ENCODE data around the gene ANKLE1.
"Not testable (repeated sequence)": the region's sequence is repeated elsewhere in the genome, so short reads cannot be mapped to it uniquely, and the experiment has no call there.

ANKLE1 gene

DNA sequence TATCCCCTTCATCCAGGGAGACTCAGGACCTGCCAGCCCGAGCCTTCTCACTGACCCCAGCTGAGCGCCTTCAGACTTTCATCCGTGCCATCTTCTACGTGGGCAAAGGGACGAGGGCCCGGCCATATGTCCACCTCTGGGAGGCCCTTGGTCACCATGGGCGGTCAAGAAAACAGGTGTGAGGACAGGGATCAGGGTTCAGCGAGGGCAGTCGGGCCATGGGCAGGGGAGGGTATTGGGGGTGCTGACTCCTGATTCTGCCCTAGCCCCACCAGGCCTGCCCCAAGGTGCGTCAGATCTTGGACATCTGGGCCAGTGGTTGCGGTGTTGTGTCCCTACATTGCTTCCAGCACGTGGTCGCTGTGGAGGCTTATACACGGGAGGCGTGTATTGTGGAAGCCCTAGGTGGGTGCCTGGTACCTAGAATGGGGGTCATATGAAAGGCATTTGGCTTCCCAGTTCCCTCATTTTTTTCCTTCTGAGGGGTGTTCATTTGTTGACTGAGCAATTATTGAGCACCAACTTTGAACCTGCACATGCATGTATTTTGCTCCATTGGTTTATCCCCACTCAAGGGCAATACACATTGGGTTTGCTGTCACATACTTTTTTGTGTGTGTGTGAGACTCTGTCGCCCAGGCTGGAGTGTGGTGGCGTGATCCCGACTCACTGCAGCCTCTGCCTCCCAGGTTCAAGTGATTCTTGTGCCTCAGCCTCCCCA is 3.9 kb downstream of the ANKLE1 start:
- no peak for DNase-seq

DNA sequence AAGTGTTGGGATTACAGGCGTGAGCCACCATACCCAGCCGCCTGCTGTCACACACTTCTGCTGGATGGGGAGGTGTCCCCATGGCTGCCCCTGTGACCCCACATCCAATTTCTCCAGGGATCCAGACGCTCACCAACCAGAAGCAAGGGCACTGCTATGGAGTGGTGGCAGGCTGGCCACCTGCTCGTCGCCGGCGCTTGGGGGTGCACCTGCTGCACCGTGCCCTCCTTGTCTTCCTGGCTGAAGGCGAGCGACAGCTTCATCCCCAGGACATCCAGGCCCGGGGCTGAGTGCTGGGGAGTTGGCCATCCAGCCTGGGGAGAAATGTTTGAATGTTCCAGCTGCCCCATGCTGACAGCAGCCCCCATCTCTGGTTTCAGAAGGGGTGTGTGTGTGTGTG is 4.6 kb downstream of the ANKLE1 start:
- no peak for DNase-seq

DNA sequence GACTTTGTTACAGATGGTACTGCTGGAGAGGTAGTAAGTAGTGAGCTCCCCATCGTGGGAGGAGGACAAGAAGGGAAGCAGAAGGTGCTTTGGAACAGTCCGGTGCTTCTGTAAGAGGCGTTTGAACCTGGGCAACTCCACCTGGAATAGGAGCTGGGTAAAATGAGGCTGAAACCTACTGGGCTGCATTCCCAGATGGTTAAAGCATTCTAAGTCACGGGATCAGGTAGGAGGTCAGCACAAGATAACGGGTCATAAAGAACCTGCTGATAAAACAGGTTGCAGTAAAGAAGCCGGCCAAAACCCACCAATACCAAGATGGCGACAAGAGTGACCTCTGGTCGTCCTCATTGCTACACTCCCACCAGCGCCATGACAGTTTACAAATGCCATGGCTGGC is 5.1 kb downstream of the ANKLE1 start:
- no peak for DNase-seq

DNA sequence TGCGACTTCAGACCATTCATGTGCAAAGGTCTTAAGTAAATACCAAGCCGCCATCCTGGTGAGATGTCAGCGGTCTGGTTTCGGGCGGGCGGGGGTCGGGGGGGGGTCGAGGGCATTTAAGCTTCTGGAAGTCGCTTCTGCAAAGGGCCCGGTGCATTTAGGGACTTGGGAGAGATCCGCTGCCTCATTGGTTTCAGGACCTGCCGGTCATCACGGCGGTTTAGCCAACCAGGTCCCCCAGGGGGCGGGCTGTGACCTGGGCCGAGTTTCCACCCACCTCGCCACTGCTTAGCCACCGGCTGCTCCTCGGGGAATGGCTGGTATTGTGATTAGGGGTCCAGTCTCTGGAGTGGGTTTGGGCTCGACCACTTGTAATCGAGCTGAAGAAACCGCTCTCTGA is 7.8 kb downstream of the ANKLE1 start:
- no peak for DNase-seq

DNA sequence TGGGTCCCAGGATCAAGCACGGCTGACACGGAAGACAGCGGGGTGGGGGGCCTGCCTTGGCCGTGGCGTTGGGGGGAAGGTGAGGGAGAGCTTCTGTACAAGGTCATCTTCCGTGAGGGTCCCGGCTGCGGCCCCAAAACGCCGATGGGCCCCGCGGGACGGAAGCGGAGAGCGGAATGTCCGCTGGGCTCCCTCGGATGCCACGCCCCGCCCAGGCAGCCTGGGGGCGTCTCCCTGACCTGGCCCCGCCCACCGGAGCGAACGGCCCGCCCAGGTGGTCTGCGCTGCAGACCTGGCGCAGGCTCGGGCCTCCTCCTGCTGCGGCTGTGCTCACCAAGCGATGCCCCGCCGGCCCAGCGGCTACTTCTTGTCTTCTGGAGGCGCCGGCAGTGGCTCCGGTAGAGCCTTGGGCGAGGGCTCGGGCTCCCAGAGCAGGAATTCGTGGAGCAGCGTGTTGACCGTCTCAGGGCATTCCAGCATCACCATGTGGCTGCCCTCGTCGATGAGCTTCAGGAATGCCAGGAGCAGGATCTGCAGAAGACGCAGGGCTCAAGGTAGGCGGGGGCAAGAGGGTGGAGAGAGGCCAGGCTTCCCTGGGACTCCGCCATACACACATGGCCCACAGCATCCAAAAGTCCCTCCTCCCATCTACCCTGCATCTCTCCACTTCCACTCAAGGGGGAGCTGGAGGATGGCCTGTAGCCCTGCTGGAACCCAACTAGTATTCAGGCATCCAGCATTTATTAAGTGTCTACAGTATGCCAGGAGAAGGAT is 10.8 kb downstream of the ANKLE1 start:
- DNase-seq = no peak

DNA sequence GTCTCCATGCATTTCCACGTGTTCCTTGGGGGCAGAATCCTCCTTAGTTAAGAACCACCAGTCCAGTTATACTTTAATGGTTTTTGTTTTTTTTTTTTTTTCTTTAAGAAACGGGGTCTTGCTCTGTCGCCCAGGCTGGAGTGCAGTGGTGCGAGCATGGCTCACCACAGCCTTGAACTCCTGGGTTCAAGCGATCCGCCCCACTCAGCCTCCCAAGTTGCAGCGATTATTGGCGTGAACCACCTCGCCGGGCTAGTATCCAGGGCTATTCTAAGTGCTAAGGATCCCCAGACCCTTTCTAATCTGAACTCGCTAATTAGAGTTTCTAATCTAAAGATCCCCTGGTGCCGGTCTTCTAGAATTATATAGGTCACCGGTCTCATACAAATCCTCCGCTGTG is 11.9 kb downstream of the ANKLE1 start:
- no peak for DNase-seq

DNA sequence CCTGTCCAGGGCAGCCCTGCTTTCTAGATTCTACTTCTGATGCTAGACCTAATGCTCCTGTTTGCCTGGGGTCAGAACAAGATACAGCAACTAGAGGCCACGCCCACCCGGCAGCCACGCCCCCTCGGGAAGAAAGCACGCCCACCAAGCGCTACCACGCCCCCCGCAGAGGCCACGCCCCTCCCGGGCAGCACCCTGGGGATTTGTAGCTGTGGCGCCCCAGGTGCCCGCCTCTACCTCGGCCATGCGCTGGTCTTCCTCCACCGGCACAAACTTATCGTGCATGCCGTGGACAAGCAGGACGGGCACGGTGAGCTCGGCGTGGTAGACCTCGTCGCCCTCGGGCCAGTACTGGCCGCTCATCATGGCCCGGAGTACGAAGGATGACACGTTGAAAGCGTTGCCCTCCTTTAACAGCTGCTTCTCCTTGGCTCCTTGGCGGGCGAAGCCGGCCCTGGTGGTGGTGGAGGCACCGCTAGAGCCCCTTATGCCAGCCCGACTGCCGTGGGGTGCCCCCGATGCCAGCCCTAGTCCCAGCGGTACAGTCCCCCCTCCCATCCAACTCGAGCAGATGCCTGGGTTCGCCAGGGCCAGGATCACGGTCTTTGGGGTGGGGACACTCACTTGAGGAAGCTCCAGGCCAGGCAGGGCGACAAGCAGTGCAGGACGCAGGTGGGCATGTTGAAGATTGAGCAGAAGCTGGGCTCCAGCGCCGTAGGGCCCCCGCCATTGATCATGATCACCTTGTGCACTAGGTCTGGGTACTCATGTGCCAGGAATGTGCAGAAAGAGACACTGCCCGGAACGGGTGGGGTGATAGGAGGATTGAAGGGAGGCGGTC is 12.6 kb downstream of the ANKLE1 start:
- DNase-seq = no peak

DNA sequence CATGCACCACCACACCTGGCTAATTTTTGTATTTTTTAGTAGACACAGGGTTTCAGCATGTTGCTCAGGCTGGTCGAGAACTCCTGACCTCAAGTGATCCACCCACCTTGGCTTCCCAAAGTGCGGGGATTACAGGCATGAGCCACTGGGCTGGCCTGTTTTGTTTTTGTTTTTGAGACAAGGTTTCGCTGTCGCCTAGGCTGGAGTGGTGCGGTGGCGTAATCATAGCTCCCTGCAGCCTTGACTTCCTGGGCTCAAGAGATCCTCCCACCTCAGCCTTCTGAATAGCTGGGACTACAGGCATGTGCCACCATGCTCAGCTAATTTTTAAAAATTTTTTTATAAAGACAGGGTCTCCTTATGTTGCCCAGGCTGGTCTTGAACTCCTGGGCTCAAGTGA is 13.8 kb downstream of the ANKLE1 start:
- DNase-seq = not testable (repeated sequence)

DNA sequence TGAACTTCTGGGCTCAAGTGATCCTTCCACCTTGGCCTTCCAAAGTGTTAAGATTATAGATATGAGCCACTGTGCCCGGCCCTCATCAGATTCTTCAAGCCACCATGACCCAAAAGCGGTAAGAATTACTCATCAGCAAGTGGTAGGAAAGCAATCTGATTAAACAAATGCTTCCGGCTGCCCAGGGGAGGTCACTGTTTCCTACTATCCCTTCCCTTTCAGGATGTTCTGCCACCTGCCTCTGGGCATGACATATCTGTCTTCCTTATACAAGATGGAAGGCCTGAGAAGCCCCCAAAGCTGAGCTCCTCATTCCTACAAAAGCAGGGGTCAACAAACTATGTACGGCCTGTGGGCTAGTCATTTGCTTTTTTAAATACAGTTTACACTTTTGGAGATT is 14.6 kb downstream of the ANKLE1 start:
- no peak for DNase-seq

DNA sequence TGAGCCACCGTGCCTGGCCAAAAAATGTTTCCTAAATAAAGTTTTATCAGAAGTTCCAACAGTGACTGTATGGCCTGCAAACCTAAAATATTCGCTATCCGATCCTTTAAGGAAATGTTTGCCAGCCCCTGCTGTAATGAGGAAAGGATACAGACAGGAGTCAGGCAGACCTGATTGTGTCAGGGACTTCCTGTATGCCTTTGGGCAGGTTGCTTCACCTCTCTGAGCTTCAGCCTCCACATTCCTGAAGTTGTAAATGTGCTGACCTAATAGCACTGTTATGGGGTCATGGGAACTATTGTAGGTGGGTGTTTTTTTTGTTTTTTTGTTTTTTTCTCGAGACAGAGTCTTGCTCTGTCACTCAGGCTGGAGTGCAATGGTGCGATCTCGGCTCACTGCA is 15.3 kb downstream of the ANKLE1 start:
- no peak for DNase-seq

DNA sequence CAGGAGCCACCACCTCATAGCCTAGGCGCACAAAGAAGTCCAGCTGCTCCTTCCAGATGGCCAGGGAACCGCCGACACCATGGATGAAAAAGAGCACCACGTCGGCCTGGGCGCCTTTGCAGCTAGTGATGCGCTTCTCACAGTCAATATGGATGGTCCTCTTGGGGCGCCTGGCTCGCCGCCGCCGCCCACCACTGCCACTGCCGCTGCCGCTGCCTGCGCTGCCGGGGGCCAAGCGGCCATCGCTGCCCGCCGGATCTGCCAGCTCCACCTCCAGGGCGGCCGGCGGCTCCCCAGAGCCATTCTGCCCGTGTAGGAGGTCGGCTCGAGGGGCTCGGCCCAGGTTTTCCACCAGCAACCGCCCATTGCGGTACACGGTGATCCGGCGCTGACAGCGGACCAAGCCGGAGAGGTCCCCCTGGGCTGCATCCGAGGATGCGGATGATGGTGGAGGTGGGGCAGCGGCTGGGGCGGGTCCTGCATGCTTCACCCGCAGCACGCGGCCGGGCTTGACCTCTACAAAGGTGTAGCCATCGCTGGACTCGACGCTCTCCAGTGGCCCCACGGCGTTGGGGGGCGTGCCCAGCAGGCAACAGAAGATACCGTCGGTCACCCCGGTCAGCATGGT is 19.4 kb downstream of the ANKLE1 start:
- DNase-seq = no peak

DNA sequence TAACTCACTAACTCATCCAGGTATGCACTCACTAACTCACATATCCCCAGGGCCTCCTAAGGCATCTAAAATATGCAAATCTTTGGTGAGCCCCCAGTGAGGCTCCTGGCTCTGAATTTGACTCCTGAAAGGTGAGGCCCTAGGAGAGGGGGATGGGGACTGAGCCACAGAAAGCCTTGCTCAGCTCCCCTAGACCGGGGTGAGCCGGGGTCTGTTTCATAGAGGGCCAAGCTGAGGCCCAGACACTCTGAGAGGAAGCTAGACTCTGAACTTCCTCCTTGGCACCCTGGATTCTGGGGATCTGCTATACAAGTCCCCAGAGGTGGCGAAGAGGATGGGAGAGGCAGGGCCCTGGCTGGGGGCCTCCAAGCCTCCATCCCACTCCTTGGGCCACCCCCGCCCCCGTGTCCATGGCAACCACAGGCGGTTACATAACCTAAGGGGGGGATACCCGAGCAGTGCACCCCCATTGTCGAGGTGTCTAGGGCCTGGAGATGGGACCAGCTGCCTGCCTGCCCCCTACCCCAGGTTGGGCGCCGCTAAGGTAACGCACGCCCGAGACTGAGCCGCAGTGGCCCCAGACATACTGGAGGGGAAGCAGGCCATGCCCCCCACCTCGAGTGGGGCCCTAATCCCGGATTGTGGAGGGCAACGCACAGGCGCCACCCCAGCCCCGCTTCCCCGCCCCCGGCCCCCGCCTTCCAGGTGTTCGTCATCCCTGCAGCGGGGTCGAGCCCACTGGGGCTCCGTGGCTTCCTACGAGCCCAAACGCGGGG is 20.9 kb downstream of the ANKLE1 start:
- no peak for DNase-seq

DNA sequence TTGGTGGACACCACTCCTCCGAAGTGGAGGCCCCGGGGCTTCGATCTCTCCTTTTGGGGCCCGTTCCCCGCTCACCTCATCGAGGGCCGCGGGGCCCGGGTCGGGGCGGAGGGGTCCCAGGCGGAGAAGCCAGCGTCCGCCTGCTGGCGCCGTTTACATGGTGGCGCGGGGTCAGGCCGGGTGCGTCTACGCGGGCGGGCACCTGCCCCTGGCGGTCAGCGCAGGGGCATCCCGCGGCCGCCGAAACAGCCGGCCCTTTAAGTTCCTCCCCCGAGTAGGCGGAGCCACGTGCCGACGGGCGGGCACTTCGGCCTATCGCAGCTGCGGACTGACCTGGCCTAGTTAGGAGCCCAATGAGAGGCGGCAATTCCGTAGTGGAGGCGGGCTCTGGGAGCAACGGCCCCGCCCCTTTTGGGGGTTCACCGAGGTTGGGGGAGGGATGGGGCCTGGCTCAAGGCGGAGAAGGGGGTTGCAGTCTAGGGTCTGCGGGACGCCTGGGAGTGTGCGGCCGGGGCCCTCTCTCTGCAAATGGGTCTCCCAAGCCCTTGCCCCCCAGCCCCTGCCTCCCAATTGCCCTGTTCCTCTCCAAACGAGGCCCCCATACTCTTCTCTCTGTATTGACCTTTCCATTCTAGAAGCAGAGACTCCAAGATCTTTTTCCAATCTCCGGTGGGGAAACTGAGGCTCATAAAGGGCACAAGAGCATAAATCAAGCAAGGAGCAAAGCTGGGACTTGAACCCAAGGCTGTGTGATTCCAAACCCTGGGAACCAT is 21.7 kb downstream of the ANKLE1 start, which contains the start of gene ABHD8:
ABHD8 (minus strand) TSS at position 259 of the 773 bp plus-strand sequence. CDS start 1,809 bp downstream, outside the sequence.
- peak; percentile 88 for DNase-seq

DNA sequence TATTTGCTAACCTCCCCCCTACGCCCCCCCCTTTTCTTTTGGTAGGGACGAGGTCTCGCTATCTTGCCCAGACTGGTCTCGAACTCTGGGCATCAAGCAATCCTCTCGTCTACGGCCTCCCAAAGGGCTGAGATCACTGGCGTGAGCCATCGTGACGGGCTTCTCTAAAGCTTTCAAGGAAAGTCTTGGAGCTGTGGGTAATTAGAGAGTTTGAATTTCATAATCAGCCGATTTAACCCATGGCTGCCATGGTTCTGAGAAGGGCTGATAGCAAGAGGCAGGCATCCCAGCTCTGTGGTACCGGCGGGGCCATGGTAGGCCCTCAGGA is 22.2 kb downstream of the ANKLE1 start:
- DNase-seq = no peak

DNA sequence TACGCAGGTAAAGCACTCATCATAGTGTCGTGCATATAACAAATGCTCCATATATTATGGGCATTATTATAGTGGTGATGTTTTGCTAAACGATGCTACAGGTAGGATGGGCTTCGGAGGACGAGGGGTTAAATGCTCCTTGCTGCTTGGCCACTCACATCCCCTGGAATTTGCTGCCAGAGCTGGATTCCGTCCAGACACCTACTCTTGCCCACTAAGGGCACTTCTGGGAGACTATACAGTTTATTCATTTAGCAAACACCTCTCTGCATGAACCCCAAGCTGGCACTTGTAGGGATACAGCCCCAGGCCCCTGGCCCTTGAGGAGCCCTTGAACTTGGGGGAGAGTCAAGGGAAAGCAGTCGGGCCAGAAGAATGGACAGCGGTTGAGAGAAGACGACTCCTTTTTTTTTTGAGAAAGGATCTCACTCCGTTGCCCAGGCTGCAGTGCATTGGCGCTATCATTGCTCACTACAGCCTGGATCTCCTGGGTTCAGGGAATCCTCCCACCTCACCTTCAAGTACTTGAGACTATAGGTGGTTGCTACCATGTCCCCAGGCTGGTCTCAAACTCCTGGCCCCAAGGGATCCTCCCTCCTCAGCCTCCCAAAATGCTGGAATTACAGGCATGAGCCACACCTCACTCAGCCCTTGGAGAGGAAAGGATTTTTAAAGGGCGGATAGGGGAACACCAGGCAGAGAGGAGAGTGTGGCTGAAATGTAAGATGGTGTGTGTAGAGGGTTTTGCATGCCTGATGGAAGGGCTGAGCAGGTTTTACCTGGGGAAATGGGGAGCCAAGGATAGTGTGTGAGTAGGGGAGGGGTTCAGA is 22.9 kb downstream of the ANKLE1 start:
- DNase-seq = no peak

DNA sequence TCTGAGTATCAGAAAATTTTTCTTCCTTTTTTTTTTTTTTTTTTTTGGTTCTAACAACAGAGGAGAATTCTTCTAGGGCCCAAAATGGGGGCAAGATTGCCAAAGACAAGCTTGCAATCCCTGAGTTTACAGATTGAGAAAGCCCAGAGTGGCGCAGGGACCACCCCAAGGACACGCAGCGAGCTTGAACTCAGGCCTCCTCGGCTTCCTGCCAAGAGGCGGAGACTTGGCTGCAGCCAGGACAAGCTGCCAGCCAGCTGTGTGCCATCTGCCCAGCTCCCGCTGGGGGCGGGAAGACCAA is 23.5 kb downstream of the ANKLE1 start:
- DNase-seq = no peak

DNA sequence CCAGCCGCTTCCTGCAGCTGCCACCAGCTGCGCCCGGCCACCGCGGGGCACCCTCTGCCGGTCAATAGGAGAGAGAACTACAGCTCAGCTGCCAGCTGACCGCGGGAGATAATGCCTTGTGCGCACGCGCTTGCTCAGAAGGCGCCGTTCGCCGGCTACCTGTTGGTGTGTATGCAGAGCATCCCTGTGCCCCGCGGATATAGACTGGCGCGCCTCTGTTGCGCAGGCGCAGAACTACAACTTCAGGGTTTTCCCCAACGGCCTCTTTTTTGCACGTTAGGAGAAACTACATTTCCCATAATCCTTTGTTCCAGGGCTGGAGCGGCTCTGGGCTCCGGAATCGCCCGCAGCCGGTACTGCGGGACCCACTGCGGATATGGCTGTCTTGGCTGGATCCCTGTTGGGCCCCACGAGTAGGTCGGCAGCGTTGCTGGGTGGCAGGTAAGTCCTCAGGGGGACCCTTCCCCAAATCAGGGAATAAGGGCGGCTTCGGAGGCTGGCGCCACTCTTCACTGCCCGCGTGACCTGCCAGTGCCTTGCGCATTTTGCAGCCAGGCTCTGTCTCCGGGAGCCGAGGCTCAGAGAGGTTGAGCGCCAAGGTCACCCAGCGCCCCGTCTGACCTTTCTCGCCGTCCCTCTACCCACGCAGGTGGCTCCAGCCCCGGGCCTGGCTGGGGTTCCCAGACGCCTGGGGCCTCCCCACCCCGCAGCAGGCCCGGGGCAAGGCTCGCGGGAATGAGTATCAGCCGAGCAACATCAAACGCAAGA is 24.0 kb downstream of the ANKLE1 start, which contains the start of gene MRPL34:
MRPL34 (plus strand) TSS at position 356 of the 768 bp plus-strand sequence; CDS start at position 377, 21 bp downstream.
- peak; percentile 99 for DNase-seq

DNA sequence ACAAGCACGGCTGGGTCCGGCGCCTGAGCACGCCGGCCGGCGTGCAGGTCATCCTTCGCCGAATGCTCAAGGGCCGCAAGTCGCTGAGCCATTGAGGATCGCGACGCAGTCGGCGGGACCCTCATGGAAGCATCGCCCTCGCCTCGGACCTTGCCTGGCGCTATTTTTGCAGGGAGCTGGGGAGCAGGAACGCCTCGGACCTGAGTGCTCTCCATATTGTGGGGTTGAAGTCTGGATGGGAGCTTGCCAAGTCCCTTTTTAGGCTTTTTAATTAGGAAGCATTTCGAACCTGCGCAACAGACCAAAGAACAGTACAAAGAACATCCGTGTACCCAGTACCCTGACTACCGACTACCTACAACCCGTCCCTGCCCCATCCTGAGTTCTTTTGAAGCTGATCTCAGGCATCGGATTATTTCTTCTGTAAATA is 24.6 kb downstream of the ANKLE1 start:
- no peak for DNase-seq

DNA sequence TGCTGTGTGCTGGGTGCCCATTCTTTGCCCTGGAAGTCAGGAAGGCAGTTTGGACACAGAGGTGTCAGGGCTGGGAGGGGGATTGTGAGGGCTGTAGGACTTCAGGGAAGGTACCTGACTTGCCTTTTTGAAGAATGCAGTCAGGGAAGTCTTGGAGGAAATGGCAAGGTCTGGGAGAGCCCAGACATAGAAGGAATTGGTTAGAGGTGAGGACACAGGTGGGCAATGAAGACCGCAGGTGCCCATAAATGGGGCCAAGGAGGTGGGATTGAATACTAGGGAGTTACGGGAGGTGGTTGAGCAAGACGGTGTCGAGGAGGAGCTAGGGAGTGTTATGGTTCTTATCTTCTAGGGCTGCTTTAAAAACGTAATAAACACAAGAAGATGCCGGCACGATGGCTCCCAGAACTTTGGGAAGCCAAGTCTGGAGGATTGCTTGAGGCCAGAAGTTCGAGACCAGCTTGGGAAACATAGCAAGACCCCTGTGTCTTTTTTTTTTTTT is 26.2 kb downstream of the ANKLE1 start:
- no peak for DNase-seq
